SK-N-MC (cell line): ENCODE data around the gene PRIMPOL.

Experiments used
- EZH2 ChIP-seq: fragments of 200-600 bp; sonication (generic); IDR thresholded peaks from one replicate; pipeline ENCODE4 v1.6.1; 2017; ENCODE audit warnings: antibody characterized with exemption
- POLR2AphosphoS5 ChIP-seq: IDR thresholded peaks from 2 replicates; pipeline ENCODE4 v1.6.1; 2012; ENCODE audit warnings: mild to moderate bottlenecking, low read depth, low read length, borderline replicate concordance

GRCh38 chr4:184675018-184675417 lies 25.5 kb downstream of the PRIMPOL start:
- TF ChIP-seq EZH2 (no peak), POLR2AphosphoS5 (no peak)
